22Rv1 (cell line): ENCODE measurements around the gene ABCB8.

Experiments used
- ZFX ChIP-seq: fragments of 450-650 bp; IDR thresholded peaks from 2 replicates; pipeline ENCODE4 v1.6.1; 2017; ENCODE audit warnings: antibody characterized with exemption, borderline replicate concordance
- TF ChIP-seq, protein P1 (sequence below): fragments of 450-650 bp; IDR thresholded peaks from 2 replicates; pipeline ENCODE4 v1.5.1; 2017; ENCODE audit warnings: mild to moderate bottlenecking

DNA sequence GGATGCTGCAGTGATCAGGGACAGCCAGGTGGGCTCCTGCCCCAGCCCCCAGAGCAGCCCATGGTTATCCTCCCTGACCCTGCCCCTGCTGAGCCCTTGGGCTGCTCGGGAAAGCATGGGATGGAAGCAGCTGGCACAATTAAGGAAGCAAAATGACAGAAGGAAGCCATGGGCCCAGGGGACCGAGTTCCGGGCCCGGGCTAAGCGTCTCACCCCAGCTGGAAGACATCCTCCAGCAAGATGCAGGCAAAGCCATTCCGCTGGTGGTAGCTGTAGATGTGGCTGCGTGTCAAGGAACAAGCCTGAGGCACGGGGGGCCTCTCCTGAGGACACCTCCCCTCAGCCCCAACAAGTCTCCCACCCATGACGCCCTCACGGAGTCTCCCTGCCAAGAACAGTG, 5.0 kb upstream of the ABCB8 start:
- TF ChIP-seq, protein P1, sequence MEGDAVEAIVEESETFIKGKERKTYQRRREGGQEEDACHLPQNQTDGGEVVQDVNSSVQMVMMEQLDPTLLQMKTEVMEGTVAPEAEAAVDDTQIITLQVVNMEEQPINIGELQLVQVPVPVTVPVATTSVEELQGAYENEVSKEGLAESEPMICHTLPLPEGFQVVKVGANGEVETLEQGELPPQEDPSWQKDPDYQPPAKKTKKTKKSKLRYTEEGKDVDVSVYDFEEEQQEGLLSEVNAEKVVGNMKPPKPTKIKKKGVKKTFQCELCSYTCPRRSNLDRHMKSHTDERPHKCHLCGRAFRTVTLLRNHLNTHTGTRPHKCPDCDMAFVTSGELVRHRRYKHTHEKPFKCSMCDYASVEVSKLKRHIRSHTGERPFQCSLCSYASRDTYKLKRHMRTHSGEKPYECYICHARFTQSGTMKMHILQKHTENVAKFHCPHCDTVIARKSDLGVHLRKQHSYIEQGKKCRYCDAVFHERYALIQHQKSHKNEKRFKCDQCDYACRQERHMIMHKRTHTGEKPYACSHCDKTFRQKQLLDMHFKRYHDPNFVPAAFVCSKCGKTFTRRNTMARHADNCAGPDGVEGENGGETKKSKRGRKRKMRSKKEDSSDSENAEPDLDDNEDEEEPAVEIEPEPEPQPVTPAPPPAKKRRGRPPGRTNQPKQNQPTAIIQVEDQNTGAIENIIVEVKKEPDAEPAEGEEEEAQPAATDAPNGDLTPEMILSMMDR, result no peak
- TF ChIP-seq ZFX, result no peak
